Bronchial epithelial cell (primary cell): Measurements from ENCODE around the gene ZFHX3. TPM values are rescaled to one million over a fixed set of nuclear protein-coding genes. Genes with fewer than 3 reads are reported as not detected.

Experiments
- DNase-seq: peaks from one replicate; pipeline ENCODE4 v3.0.0-alpha.2; 2010; ENCODE audit warnings: low read depth
- FAIRE-seq: peaks from 2 replicates; lab custom pipeline; 2011; peaks lifted over from hg19 to GRCh38; lab: Jason Lieb, UNC
- H3K27me3 ChIP-seq: 2 replicates; pipeline ENCODE4 v1.5.1; 2011; ENCODE audit warnings: low read length; ENCODE audit not compliant: control insufficient read depth, insufficient read depth
- H3K36me3 ChIP-seq: 2 replicates; pipeline ENCODE4 v1.5.1; 2011; ENCODE audit warnings: low read length; ENCODE audit not compliant: control insufficient read depth, insufficient read depth
- H3K4me3 ChIP-seq: 2 replicates; pipeline ENCODE4 v1.5.1; 2011; ENCODE audit warnings: mild to moderate bottlenecking, low read depth, low read length, control low read depth
- CTCF ChIP-seq: IDR thresholded peaks from 2 replicates; pipeline ENCODE4 v1.5.1; 2011; ENCODE audit warnings: mild to moderate bottlenecking, moderate library complexity, low read length, control low read depth, inconsistent platforms; ENCODE audit not compliant: insufficient read depth, severe bottlenecking
- total RNA-seq: library from RNA; depleted of rRNA; stranded (reverse); fragments of >200 nt; gene quantifications from 2 replicates; pipeline ENCODE4 v1.2.1, GENCODE V29; 2014

ZFHX3 gene
- total RNA-seq, 1 donor from 2014 or later, result 3.9 TPM

GRCh38 chr16:73032541-73033270, 15.2 kb downstream of the ZFHX3 start:
- FAIRE-seq, result no peak
- Histone ChIP-seq H3K36me3 (no peaks in the 10 kb centered on the region), H3K27me3 (no peaks in the 10 kb centered on the region), H3K4me3 (no peak overlapping the region)
- no peak for TF ChIP-seq CTCF
- DNase-seq, result no peak

GRCh38 chr16:73031984-73032383, 15.9 kb downstream of the ZFHX3 start:
- no peak for TF ChIP-seq CTCF
- FAIRE-seq, result no peak
- H3K27me3 ChIP-seq, result no peaks in the 10 kb centered on the region

DNA sequence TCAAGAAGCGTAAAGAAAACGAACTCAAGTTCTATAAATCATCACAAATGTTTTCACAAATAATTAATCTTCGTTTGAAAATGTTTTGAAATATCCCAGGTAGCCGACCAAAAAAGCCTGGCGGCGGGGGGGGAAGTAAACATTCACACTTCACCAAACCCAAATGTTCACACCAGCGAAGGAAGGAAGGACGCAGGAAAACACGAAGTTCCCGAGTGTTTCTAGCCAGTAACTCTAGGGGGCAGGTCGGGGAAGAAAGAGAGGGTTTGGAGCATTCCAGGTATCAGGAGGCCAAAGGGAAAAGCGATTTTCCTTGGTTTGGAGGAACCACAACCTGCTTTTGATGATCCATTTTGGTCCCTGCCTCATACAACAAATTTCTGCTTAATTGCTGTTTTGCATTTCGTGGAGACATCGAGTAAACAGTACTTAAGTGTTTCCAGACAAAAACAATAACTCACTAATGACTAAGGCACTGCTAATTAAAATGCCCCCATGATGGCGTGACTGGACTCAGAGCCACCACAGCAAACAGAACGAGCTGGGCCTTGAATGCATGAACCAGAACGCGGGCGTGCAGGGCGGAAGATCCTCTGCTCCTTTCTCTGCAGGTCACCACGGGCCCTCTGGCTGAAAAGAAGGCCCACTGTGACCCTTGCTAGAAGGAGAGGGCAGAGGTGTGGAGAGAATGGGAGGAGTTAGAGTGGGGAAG, 16.6 kb downstream of the ZFHX3 start:
- FAIRE-seq, result no peak
- Histone ChIP-seq H3K4me3 (no peak overlapping the region), H3K27me3 (no peaks in the 10 kb centered on the region), H3K36me3 (no peaks in the 10 kb centered on the region)
- no peak for TF ChIP-seq CTCF
- DNase-seq, result no peak

More at GRCh38 chr16:73031984-73032383, 15.9 kb downstream of the ZFHX3 start:
- no peak overlapping the region for H3K4me3 ChIP-seq
- H3K36me3 ChIP-seq, result no peaks in the 10 kb centered on the region
- DNase-seq, result no peak

DNA sequence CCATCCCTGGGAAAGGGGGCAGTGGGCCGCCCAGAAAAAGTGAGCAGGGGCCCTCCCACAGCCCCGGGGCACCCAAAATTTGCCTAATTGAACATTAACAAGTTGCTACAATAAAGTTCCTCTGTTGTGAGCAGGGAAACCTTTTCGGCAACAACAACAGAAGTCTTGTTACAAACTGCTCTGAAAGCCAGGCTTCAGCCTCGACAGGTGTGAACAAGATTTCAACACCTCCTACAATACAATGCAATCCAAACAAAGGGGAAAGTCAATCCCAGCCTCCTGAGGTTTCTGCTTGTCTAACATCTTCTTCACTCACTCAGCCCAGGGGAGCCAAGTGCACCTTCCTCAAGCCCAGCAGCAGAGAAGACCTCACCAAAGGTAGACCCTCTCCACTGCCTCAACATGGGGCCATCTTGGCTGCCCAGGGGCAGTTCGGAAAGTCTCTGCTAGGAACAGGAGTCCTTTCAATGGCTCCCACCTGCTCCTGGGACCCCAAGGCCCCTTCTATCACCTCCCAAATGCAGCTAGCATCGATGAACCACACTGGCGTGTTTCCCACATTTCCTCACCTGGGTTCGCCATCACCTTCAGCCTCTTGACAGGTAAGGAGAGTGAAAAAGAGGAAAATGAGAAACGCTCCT, 19.1 kb downstream of the ZFHX3 start:
- no peak for DNase-seq
- peak; percentile 94 for FAIRE-seq
- no peaks in the 10 kb centered on the region for H3K27me3 ChIP-seq
- H3K36me3 ChIP-seq, result no peaks in the 10 kb centered on the region
- no peak for TF ChIP-seq CTCF
- H3K4me3 ChIP-seq, result no peak overlapping the region

GRCh38 chr16:73028263-73028662, 19.7 kb downstream of the ZFHX3 start:
- TF ChIP-seq CTCF, result no peak
- Histone ChIP-seq H3K36me3 (no peaks in the 10 kb centered on the region), H3K27me3 (no peaks in the 10 kb centered on the region), H3K4me3 (no peak overlapping the region)
- FAIRE-seq (no peak), DNase-seq (no peak)
